Loucy (cell line): ENCODE measurements around the gene TESMIN.

ENCODE experiments used
- H2AFZ ChIP-seq: fragments of 200-600 bp; sonication (generic); 2 replicates; pipeline ENCODE4 v1.6.0; 2016; ENCODE audit warnings: antibody characterized with exemption, mild to moderate bottlenecking, low read length, moderate library complexity
- H3F3A ChIP-seq: fragments of 200-600 bp; 2 replicates; pipeline ENCODE4 v1.6.0; 2016; ENCODE audit warnings: antibody characterized with exemption, low read depth, mild to moderate bottlenecking
- H3K27me3 ChIP-seq: fragments of 200-600 bp; sonication (generic); 2 replicates; pipeline ENCODE4 v1.6.1; 2014; ENCODE audit warnings: low read length, mild to moderate bottlenecking; ENCODE audit not compliant: insufficient read depth, poor library complexity, severe bottlenecking
- H3K36me3 ChIP-seq: fragments of 200-600 bp; sonication (generic); 2 replicates; pipeline ENCODE4 v1.6.1; 2016; ENCODE audit warnings: low read length; ENCODE audit not compliant: insufficient read depth
- H3K4me1 ChIP-seq: fragments of 200-600 bp; sonication (generic); 2 replicates; pipeline ENCODE4 v1.5.1; 2014; ENCODE audit warnings: low read length, mild to moderate bottlenecking; ENCODE audit not compliant: insufficient read depth, poor library complexity, severe bottlenecking
- H3K4me2 ChIP-seq: fragments of 200-600 bp; sonication (generic); 2 replicates; pipeline ENCODE4 v1.6.0; 2014; ENCODE audit warnings: antibody characterized with exemption, low read length, low read depth, mild to moderate bottlenecking; ENCODE audit not compliant: poor library complexity, severe bottlenecking
- H3K4me3 ChIP-seq: fragments of 200-600 bp; sonication (generic); 2 replicates; pipeline ENCODE4 v1.5.1; 2014; ENCODE audit warnings: low read length, mild to moderate bottlenecking, mixed read lengths; ENCODE audit not compliant: poor library complexity, severe bottlenecking
- H3K79me2 ChIP-seq: fragments of 200-600 bp; sonication (generic); 2 replicates; pipeline ENCODE4 v1.6.1; 2014; ENCODE audit warnings: low read length; ENCODE audit not compliant: insufficient read depth
- H3K9ac ChIP-seq: fragments of 200-600 bp; sonication (generic); 2 replicates; pipeline ENCODE4 v1.6.0; 2014; ENCODE audit warnings: mild to moderate bottlenecking, low read depth, low read length, moderate library complexity; ENCODE audit not compliant: poor library complexity, severe bottlenecking
- H3K9me2 ChIP-seq: fragments of 200-600 bp; sonication (generic); replicated peaks from 2 replicates; pipeline ENCODE4 v1.6.1; 2016; ENCODE audit warnings: low read depth, low read length, mixed read lengths
- H3K9me3 ChIP-seq: fragments of 200-600 bp; sonication (generic); 2 replicates; pipeline ENCODE4 v1.6.1; 2014; ENCODE audit warnings: mild to moderate bottlenecking, antibody characterized with exemption, low read length, low read depth; ENCODE audit not compliant: insufficient read depth
- H4K20me1 ChIP-seq: fragments of 200-600 bp; sonication (generic); 2 replicates; pipeline ENCODE4 v1.6.0; 2014; ENCODE audit warnings: antibody characterized with exemption, low read length, mild to moderate bottlenecking; ENCODE audit not compliant: insufficient read depth, poor library complexity, severe bottlenecking
- EZH2phosphoT487 ChIP-seq: fragments of 200-600 bp; IDR thresholded peaks from 2 replicates; pipeline ENCODE4 v1.6.1; 2018; ENCODE audit warnings: antibody characterized with exemption, mild to moderate bottlenecking, moderate library complexity, borderline replicate concordance
- TF ChIP-seq, protein P1 (sequence below): fragments of 200-600 bp; sonication (generic); conservative IDR thresholded peaks from 2 replicates; pipeline ENCODE4 v1.5.1; 2014; ENCODE audit warnings: mild to moderate bottlenecking, antibody characterized with exemption, low read length

TESMIN gene

DNA sequence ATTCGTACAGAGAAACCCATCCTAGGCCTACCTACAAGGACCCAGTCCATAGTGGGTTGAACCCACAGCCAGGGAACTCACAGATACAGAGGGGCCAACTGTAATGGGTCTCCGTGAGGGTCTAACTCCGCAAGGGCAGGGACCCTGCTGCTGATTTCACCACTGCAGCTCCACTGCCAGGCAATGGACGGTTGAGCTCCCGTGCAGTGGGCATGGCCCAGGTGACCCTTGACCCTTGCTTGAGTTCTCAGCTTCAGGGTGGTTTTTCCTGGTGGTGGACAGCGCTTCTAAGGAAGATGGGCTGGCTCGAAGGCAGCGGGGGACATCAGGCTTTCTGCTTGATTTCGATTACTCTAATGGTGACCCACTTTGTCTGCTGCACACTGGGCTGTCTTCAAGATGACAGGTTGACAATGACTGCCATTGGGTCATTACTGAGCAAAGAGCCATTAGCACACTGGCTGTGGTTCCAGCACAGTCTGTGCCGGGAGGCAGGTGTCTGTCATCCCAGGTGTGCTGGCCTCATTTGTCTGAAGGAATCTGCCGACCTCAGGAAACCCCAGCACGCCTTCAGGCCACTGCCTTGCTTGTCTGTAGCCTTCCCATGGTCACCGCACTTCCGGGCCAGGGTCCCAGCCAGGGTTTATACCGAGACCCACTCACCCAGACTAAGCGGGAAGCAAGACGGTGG lies 70.6 kb downstream of the TESMIN start:
- Histone ChIP-seq H3K27me3 (no peaks in the 10 kb centered on the region), H2AFZ (no peak overlapping the region), H4K20me1 (no peaks in the 10 kb centered on the region), H3F3A (no peaks in the 10 kb centered on the region), H3K9ac (no peak overlapping the region), H3K79me2 (no peaks in the 10 kb centered on the region), H3K4me3 (no peak overlapping the region), H3K9me3 (no peaks in the 10 kb centered on the region), H3K4me2 (no peak overlapping the region), H3K36me3 (no peaks in the 10 kb centered on the region), H3K4me1 (peaks cover 3% of the 10 kb centered on the region), H3K9me2 (no peaks in the 10 kb centered on the region)
- TF ChIP-seq EZH2phosphoT487 = no peak
- TF ChIP-seq, protein P1, sequence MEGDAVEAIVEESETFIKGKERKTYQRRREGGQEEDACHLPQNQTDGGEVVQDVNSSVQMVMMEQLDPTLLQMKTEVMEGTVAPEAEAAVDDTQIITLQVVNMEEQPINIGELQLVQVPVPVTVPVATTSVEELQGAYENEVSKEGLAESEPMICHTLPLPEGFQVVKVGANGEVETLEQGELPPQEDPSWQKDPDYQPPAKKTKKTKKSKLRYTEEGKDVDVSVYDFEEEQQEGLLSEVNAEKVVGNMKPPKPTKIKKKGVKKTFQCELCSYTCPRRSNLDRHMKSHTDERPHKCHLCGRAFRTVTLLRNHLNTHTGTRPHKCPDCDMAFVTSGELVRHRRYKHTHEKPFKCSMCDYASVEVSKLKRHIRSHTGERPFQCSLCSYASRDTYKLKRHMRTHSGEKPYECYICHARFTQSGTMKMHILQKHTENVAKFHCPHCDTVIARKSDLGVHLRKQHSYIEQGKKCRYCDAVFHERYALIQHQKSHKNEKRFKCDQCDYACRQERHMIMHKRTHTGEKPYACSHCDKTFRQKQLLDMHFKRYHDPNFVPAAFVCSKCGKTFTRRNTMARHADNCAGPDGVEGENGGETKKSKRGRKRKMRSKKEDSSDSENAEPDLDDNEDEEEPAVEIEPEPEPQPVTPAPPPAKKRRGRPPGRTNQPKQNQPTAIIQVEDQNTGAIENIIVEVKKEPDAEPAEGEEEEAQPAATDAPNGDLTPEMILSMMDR = no peak

DNA sequence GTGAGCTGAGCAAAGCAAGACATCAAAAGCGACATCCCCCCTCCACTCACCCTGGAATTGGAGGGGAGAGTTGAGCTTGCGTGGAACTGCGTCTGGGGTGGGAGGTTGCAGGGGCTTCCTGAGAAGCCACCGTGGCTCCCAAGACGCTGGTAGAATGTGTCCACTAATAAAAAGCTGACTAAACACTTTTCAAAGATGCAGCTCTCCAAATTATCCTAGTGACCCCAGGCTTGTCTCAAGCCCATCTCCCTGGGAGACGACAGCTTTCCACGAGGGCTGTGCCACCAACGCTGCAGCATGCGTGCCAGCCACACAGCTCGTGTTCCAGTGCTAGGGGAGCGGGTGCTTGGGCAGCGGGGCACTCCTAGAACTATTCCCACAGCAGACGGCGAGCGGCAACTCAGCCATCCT lies 73.3 kb downstream of the TESMIN start:
- Histone ChIP-seq H2AFZ (no peak overlapping the region), H3K79me2 (no peaks in the 10 kb centered on the region), H4K20me1 (no peaks in the 10 kb centered on the region), H3K9me2 (no peaks in the 10 kb centered on the region), H3K4me3 (no peak overlapping the region), H3F3A (no peaks in the 10 kb centered on the region), H3K36me3 (no peaks in the 10 kb centered on the region), H3K9me3 (no peaks in the 10 kb centered on the region), H3K9ac (no peak overlapping the region), H3K27me3 (no peaks in the 10 kb centered on the region), H3K4me2 (no peak overlapping the region), H3K4me1 (peaks cover 3% of the 10 kb centered on the region)
- TF ChIP-seq EZH2phosphoT487 = no peak
- TF ChIP-seq, protein P1 = no peak

DNA sequence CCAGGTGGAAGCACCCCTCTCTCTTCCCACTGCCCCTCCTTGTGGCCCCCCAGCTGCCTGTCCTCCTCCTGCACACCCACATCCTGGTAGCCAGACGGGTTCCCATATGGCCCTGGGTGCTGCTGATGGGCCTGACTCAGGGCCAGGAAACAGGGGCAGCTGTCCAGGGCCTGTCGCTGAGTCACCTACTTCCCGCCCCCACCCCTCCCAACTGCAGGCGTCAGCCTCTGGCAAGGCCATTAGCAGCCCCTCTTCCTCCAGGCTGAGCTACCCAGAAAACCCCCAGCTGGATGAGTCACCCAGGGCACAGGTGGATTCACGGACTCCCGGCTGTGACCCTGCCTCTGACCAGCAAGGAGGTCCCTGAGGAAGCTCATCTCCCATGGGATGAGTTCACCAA lies 73.9 kb downstream of the TESMIN start:
- H3K9me2 ChIP-seq = no peaks in the 10 kb centered on the region
- H3K36me3 ChIP-seq = no peaks in the 10 kb centered on the region
- H3K9me3 ChIP-seq = no peaks in the 10 kb centered on the region
- TF ChIP-seq, protein P1 = no peak
- no peaks in the 10 kb centered on the region for H4K20me1 ChIP-seq
- no peaks in the 10 kb centered on the region for H3K27me3 ChIP-seq
- H3K9ac ChIP-seq = no peak overlapping the region
- no peak overlapping the region for H2AFZ ChIP-seq
- no peak overlapping the region for H3K4me2 ChIP-seq
- no peaks in the 10 kb centered on the region for H3F3A ChIP-seq
- H3K4me1 ChIP-seq = no peaks in the 10 kb centered on the region
- H3K4me3 ChIP-seq = no peak overlapping the region
- no peaks in the 10 kb centered on the region for H3K79me2 ChIP-seq
